HepG2 (cell line): Measurements from ENCODE around the gene UST. TPM values are rescaled to one million over a fixed set of nuclear protein-coding genes. Genes with fewer than 3 reads are reported as not detected.

Source experiments
- ETV6 ChIP-seq: sonication (generic); formaldehyde crosslinking; conservative IDR thresholded peaks from 2 replicates; pipeline ENCODE4 v1.4.0; 2020; ENCODE audit warnings: missing genetic modification reagents
- GLI4 ChIP-seq: sonication (generic); formaldehyde crosslinking; IDR thresholded peaks from 2 replicates; pipeline ENCODE4 v1.5.1; 2020; ENCODE audit warnings: missing genetic modification reagents, mild to moderate bottlenecking, moderate library complexity, borderline replicate concordance
- HNRNPUL1 ChIP-seq: fragments of 200-400 bp; formaldehyde crosslinking; IDR thresholded peaks from 2 replicates; pipeline ENCODE4 v1.6.1; 2017; ENCODE audit warnings: low read depth, mild to moderate bottlenecking, low read length, moderate library complexity
- IKZF1 ChIP-seq: fragments of 450-650 bp; IDR thresholded peaks from 2 replicates; pipeline ENCODE4 v1.7.1; 2016
- NFRKB ChIP-seq: fragments of 450-650 bp; IDR thresholded peaks from 2 replicates; pipeline ENCODE4 v1.6.1; 2017
- PAX8 ChIP-seq: sonication (generic); formaldehyde crosslinking; IDR thresholded peaks from 2 replicates; pipeline ENCODE4 v1.8.0; 2022; ENCODE audit warnings: mild to moderate bottlenecking, missing genetic modification reagents, borderline replicate concordance
- ZMYM4 ChIP-seq: sonication (generic); formaldehyde crosslinking; IDR thresholded peaks from 2 replicates; pipeline ENCODE4 v1.8.1; 2023; ENCODE audit warnings: mild to moderate bottlenecking, missing genetic modification reagents
- ZNF207 ChIP-seq: fragments of 450-650 bp; IDR thresholded peaks from 2 replicates; pipeline ENCODE4 v1.6.1; 2016; ENCODE audit warnings: antibody characterized with exemption, borderline replicate concordance
- ZNF331 ChIP-seq: sonication (generic); formaldehyde crosslinking; IDR thresholded peaks from 2 replicates; pipeline ENCODE4 v1.4.0; 2020; ENCODE audit warnings: missing genetic modification reagents
- ZNF530 ChIP-seq: sonication (generic); formaldehyde crosslinking; IDR thresholded peaks from 2 replicates; pipeline ENCODE4 v1.5.0; 2020; ENCODE audit warnings: low read depth, mild to moderate bottlenecking, missing genetic modification reagents
- ZNF563 ChIP-seq: sonication (generic); formaldehyde crosslinking; IDR thresholded peaks from 2 replicates; pipeline ENCODE4 v1.8.0; 2022; ENCODE audit warnings: mild to moderate bottlenecking, moderate library complexity, missing genetic modification reagents
- ZNF598 ChIP-seq: sonication (generic); formaldehyde crosslinking; IDR thresholded peaks from 2 replicates; pipeline ENCODE4 v1.5.1; 2020; ENCODE audit warnings: mild to moderate bottlenecking, missing genetic modification reagents, borderline replicate concordance
- ZNF713 ChIP-seq: sonication (generic); formaldehyde crosslinking; IDR thresholded peaks from 2 replicates; pipeline ENCODE4 v1.4.0; 2020; ENCODE audit warnings: mild to moderate bottlenecking, missing genetic modification reagents
- ZNF772 ChIP-seq: sonication (generic); formaldehyde crosslinking; IDR thresholded peaks from 2 replicates; pipeline ENCODE4 v1.5.0; 2020; ENCODE audit warnings: mild to moderate bottlenecking, missing genetic modification reagents
- ZNF878 ChIP-seq: sonication (generic); formaldehyde crosslinking; IDR thresholded peaks from 2 replicates; pipeline ENCODE4 v1.8.1; 2023; ENCODE audit warnings: mild to moderate bottlenecking, missing genetic modification reagents, moderate library complexity
- polyA plus RNA-seq, 8 experiments: library from polyadenylated mRNA; depleted of rRNA in 3 of 8; stranded (reverse) in 7 of 8; unstranded in 1 of 8; fragments of >200 nt; fragmentation: Illumina TruSeq in 4 of 8; extraction: Trizol in 4 of 8; gene quantifications; 2 replicates each; pipeline versions ENCODE4 v1.2.1 to v1.2.3, GENCODE V29; 2011 to 2016; ENCODE audit warnings: low read depth in 4 of 8, missing spikeins in 1 of 8, mixed read lengths in 1 of 8; ENCODE audit not compliant: insufficient read depth in 1 of 8
- total RNA-seq, 5 experiments: library from RNA; depleted of rRNA; stranded (reverse); fragments of >200 nt; fragmentation: Illumina TruSeq; extraction: Trizol; gene quantifications; 2 replicates each; pipeline ENCODE4 v1.2.3, GENCODE V29; 2016; ENCODE audit warnings: low read depth in 1 of 5
- TF ChIP-seq, protein P1 (sequence below): sonication (generic); formaldehyde crosslinking; IDR thresholded peaks from 2 replicates; pipeline ENCODE4 v1.4.0; 2020; ENCODE audit warnings: low read depth, mild to moderate bottlenecking, missing genetic modification reagents
- TF ChIP-seq, protein P2 (sequence below): sonication (generic); formaldehyde crosslinking; IDR thresholded peaks from 2 replicates; pipeline ENCODE4 v1.5.0; 2020; ENCODE audit warnings: missing genetic modification reagents
- TF ChIP-seq, protein P3 (sequence below): sonication (generic); formaldehyde crosslinking; IDR thresholded peaks from 2 replicates; pipeline ENCODE4 v1.4.0; 2020; ENCODE audit warnings: missing genetic modification reagents
- TF ChIP-seq, protein P4 (sequence below): IDR thresholded peaks from 2 replicates; pipeline ENCODE4 v1.6.1; 2016; ENCODE audit warnings: missing compliant biosample characterization, missing genetic modification reagents, borderline replicate concordance
- TF ChIP-seq, protein P5 (sequence below): sonication (generic); formaldehyde crosslinking; IDR thresholded peaks from 2 replicates; pipeline ENCODE4 v1.4.0; 2020; ENCODE audit warnings: missing genetic modification reagents, borderline replicate concordance

Gene UST
- total and polyA plus RNA-seq, 2 of the 13 experiments (the other 11 are each of a cell fraction or from before 2014, with no cell fraction given), result 0.27 TPM; not detected in 1

DNA sequence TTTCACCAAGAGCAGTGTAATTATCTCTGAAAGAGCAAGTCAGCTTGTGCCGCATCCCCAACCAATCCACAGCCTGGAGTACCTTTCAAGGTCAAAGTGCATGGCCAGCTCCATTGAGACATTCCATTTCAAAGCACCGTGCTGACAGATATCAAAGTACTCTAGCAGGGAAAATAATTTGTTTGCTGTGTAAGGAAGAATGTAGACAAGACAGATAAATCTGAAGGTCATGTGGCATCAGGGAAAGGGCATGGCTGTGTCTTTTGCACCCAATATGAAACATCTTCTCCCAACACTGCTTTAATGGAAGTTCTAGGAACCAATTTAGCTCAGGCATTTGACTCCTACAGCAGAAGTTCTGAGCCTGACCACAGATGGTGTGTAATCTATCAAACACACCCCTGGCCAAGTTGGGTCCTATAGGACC, 328.0 kb downstream of the UST start (continued):
- TF ChIP-seq, protein P1, sequence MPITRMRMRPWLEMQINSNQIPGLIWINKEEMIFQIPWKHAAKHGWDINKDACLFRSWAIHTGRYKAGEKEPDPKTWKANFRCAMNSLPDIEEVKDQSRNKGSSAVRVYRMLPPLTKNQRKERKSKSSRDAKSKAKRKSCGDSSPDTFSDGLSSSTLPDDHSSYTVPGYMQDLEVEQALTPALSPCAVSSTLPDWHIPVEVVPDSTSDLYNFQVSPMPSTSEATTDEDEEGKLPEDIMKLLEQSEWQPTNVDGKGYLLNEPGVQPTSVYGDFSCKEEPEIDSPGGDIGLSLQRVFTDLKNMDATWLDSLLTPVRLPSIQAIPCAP (CRISPR knock-in tag), result no peak
- no peak for TF ChIP-seq ZNF207
- TF ChIP-seq ETV6 (CRISPR knock-in tag), result no peak
- TF ChIP-seq ZMYM4, result peak; percentile 80
- TF ChIP-seq ZNF878 (CRISPR knock-in tag), result no peak
- no peak for TF ChIP-seq PAX8 (CRISPR knock-in tag)
- TF ChIP-seq ZNF713 (CRISPR knock-in tag), result no peak
- TF ChIP-seq, protein P2, sequence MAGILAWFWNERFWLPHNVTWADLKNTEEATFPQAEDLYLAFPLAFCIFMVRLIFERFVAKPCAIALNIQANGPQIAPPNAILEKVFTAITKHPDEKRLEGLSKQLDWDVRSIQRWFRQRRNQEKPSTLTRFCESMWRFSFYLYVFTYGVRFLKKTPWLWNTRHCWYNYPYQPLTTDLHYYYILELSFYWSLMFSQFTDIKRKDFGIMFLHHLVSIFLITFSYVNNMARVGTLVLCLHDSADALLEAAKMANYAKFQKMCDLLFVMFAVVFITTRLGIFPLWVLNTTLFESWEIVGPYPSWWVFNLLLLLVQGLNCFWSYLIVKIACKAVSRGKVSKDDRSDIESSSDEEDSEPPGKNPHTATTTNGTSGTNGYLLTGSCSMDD (CRISPR knock-in tag), result no peak
- TF ChIP-seq GLI4 (CRISPR knock-in tag), result no peak
- TF ChIP-seq ZNF331 (CRISPR knock-in tag), result peak; percentile 27; the same call in 1 of the 2 replicates
- TF ChIP-seq, protein P3, sequence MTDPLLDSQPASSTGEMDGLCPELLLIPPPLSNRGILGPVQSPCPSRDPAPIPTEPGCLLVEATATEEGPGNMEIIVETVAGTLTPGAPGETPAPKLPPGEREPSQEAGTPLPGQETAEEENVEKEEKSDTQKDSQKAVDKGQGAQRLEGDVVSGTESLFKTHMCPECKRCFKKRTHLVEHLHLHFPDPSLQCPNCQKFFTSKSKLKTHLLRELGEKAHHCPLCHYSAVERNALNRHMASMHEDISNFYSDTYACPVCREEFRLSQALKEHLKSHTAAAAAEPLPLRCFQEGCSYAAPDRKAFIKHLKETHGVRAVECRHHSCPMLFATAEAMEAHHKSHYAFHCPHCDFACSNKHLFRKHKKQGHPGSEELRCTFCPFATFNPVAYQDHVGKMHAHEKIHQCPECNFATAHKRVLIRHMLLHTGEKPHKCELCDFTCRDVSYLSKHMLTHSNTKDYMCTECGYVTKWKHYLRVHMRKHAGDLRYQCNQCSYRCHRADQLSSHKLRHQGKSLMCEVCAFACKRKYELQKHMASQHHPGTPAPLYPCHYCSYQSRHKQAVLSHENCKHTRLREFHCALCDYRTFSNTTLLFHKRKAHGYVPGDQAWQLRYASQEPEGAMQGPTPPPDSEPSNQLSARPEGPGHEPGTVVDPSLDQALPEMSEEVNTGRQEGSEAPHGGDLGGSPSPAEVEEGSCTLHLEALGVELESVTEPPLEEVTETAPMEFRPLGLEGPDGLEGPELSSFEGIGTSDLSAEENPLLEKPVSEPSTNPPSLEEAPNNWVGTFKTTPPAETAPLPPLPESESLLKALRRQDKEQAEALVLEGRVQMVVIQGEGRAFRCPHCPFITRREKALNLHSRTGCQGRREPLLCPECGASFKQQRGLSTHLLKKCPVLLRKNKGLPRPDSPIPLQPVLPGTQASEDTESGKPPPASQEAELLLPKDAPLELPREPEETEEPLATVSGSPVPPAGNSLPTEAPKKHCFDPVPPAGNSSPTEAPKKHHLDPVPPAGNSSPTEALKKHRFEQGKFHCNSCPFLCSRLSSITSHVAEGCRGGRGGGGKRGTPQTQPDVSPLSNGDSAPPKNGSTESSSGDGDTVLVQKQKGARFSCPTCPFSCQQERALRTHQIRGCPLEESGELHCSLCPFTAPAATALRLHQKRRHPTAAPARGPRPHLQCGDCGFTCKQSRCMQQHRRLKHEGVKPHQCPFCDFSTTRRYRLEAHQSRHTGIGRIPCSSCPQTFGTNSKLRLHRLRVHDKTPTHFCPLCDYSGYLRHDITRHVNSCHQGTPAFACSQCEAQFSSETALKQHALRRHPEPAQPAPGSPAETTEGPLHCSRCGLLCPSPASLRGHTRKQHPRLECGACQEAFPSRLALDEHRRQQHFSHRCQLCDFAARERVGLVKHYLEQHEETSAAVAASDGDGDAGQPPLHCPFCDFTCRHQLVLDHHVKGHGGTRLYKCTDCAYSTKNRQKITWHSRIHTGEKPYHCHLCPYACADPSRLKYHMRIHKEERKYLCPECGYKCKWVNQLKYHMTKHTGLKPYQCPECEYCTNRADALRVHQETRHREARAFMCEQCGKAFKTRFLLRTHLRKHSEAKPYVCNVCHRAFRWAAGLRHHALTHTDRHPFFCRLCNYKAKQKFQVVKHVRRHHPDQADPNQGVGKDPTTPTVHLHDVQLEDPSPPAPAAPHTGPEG, result no peak
- no peak for TF ChIP-seq NFRKB
- TF ChIP-seq HNRNPUL1, result no peak
- no peak for TF ChIP-seq ZNF772
- TF ChIP-seq ZNF563, result no peak
- no peak for TF ChIP-seq IKZF1
- TF ChIP-seq, protein P4, sequence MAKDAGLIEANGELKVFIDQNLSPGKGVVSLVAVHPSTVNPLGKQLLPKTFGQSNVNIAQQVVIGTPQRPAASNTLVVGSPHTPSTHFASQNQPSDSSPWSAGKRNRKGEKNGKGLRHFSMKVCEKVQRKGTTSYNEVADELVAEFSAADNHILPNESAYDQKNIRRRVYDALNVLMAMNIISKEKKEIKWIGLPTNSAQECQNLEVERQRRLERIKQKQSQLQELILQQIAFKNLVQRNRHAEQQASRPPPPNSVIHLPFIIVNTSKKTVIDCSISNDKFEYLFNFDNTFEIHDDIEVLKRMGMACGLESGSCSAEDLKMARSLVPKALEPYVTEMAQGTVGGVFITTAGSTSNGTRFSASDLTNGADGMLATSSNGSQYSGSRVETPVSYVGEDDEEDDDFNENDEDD (CRISPR knock-in tag), result no peak
- no peak for TF ChIP-seq ZNF530 (CRISPR knock-in tag)
- no peak for TF ChIP-seq ZNF598 (CRISPR knock-in tag)
- TF ChIP-seq, protein P5, sequence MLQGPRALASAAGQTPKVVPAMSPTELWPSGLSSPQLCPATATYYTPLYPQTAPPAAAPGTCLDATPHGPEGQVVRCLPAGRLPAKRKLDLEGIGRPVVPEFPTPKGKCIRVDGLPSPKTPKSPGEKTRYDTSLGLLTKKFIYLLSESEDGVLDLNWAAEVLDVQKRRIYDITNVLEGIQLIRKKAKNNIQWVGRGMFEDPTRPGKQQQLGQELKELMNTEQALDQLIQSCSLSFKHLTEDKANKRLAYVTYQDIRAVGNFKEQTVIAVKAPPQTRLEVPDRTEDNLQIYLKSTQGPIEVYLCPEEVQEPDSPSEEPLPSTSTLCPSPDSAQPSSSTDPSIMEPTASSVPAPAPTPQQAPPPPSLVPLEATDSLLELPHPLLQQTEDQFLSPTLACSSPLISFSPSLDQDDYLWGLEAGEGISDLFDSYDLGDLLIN, result no peak
